GM10266 (cell line): ENCODE measurements around the gene C9orf50.

Source experiments
- DNase-seq: peaks from one replicate; pipeline ENCODE4 v3.0.0; 2012; ENCODE audit errors: extremely low spot score
- TF ChIP-seq, protein P1 (sequence below): IDR thresholded peaks from 2 replicates; pipeline ENCODE4 v1.5.1; 2012; ENCODE audit warnings: mild to moderate bottlenecking, low read depth; ENCODE audit not compliant: control insufficient read depth, insufficient read depth; ENCODE audit errors: missing control alignments

The C9orf50 gene

GRCh38 chr9:129571298-129572051, 49.4 kb downstream of the C9orf50 start:
- no peak for DNase-seq
- TF ChIP-seq, protein P1, sequence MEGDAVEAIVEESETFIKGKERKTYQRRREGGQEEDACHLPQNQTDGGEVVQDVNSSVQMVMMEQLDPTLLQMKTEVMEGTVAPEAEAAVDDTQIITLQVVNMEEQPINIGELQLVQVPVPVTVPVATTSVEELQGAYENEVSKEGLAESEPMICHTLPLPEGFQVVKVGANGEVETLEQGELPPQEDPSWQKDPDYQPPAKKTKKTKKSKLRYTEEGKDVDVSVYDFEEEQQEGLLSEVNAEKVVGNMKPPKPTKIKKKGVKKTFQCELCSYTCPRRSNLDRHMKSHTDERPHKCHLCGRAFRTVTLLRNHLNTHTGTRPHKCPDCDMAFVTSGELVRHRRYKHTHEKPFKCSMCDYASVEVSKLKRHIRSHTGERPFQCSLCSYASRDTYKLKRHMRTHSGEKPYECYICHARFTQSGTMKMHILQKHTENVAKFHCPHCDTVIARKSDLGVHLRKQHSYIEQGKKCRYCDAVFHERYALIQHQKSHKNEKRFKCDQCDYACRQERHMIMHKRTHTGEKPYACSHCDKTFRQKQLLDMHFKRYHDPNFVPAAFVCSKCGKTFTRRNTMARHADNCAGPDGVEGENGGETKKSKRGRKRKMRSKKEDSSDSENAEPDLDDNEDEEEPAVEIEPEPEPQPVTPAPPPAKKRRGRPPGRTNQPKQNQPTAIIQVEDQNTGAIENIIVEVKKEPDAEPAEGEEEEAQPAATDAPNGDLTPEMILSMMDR, result no peak

DNA sequence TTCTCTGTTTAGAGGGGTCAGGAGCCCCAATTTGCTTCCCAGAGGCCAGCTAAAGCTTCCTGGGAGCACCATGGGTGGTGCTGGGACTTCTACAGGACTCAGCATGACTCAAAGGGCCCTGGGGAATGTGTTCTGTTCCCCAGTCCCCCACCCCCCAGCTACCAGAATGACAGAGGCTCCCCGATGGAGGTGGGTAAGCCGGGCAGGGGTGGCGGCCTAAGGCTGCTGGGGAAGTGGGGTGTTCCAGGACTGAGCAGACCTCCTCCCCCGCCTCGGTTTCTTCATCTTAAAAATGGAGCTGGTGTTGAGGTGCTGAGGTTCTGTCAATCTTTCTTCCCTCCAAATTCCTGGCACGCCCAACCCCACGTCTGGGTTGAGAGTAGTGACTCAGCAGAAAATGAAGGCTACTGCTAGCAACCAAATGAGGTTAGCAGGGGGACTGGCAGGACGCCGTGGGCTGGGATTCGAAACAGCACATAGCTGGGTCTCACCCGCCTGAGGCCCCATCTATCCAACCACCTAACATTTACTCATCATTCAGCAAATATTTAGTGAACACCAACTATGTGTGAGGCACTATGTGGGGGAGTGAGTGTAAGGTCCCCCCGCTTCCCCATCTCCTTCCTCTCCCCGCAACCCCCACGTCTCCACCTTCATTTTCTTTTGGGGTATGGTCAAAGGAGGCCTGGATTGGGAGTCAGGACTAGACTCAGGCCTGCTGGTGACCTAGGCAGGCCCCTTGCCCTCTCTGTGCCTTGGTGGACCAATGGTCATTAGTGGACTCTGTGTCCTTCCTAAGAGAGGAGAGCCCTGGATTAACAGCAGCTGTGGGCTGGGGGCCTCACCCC, 50.2 kb downstream of the C9orf50 start:
- no peak for DNase-seq
- TF ChIP-seq, protein P1, result no peak

DNA sequence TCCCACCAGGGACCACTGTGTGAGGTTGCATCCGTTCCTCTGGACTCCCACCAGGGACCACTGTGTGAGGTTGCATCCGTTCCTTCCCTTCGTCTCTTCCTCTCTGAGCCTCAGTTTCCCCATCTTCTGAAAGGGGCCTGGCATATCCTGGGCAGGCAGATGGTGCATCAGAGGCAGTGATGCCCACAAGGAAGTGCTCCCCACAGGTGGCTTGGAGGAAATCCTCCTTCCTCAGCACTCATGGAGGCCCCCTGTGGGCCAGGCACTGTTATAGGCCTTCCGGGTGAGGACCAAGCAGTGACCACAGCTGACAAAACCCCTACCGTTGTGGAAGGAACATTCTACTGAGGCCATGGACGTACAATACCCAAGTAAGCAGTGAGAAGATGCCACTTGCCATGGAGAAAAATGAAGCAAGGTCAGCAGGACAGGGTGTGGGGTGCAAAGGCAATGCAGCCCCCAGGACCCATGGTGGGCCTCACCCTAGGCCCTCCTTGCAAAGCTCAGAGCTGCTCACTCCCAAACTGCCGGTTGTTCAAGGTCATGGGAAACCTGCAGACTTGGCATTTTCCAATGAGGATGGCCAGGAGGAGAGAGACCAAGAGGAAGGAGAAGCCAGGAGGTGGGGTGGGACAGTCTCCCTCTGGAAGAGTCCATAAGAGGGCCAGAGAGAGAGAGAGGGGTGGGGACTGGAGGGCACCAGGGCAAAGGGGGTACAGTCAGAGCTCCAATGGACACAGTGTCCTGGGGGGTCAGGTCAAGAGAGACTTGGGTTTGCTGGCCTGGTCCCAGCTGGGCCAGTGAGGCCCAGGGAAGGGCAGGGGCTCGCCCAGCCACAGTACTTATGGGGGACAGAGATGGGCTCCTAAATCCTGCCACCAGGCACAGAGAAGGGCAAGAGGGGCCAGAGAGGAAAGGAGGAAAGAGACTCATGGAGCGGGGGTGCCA, 51.1 kb downstream of the C9orf50 start:
- TF ChIP-seq, protein P1, result peak; percentile 30
- peak; percentile 62 for DNase-seq

GRCh38 chr9:129568560-129569501, 52.1 kb downstream of the C9orf50 start:
- DNase-seq, result no peak
- TF ChIP-seq, protein P1, result no peak

- DNase-seq, result no peak
- TF ChIP-seq, protein P1, result no peak
Measured at GRCh38 chr9:129567842-129568559, 52.9 kb downstream of the C9orf50 start.
